Measurements from ENCODE around the gene RGPD4. TPM values are rescaled to one million over a fixed set of nuclear protein-coding genes. Genes with fewer than 3 reads are reported as not detected.

The RGPD4 gene
- total RNA-seq, 1 experiment from 2014 or later: 0.07 TPM

- H3K9ac ChIP-seq (ENCODE audit: low read length): no peak overlapping the region
- no peaks in the 10 kb centered on the region for H3K36me3 ChIP-seq (ENCODE audit: control insufficient read depth in 1 of 2, insufficient read depth in 2 of 2, low read length in 2 of 2)
- RAD21 ChIA-PET (ENCODE audit: low non-redundant PET in 1 of 2, low total read pairs in 2 of 2, uncharacterized antibody in 2 of 2, unreplicated experiment in 2 of 2): no interaction called here
- no peak overlapping the region for H3K27ac ChIP-seq (ENCODE audit: low read depth, low read length)
- H3K4me2 ChIP-seq (ENCODE audit: low read length): no peak overlapping the region
- H3K27me3 ChIP-seq (ENCODE audit: insufficient read depth, low read length): no peaks in the 10 kb centered on the region
- CTCF ChIA-PET: no interaction called here
- no peaks in the 10 kb centered on the region for H4K20me1 ChIP-seq (ENCODE audit: insufficient read depth)
- intact Hi-C loops (cut with micrococcal nuclease): no loop called here
- POLR2A ChIA-PET: no interaction called here
- no peak for ATAC-seq
- BruUV-seq (replicated peaks): no TSS peak
- H3K79me2 ChIP-seq (ENCODE audit: insufficient read depth, low read length): no peaks in the 10 kb centered on the region
- no peak for DNase-seq (ENCODE audit: low read depth, low spot score)
- H3K9me3 ChIP-seq (ENCODE audit: control insufficient read depth in 1 of 2, insufficient read depth in 1 of 2, low read depth in 1 of 2, low read length in 2 of 2): peaks cover 0 to 7% of the 10 kb centered on the region in 2 experiments; a peak in 2 of 4 replicates
- no peak overlapping the region for H3K4me3 ChIP-seq (replicated peaks in 1 of 2; ENCODE audit: low read depth in 1 of 2, low read length in 2 of 2)
- H3K4me1 ChIP-seq (ENCODE audit: control insufficient read depth in 1 of 2, insufficient read depth in 2 of 2, low read length in 2 of 2): no peaks in the 10 kb centered on the region
- H3K9me2 ChIP-seq (ENCODE audit: insufficient read depth): no peaks in the 10 kb centered on the region
- H2AFZ ChIP-seq (ENCODE audit: low read depth, low read length, poor library complexity, severe bottlenecking): no peak overlapping the region
- TF ChIP-seq POLR2A (IDR thresholded peaks at IDR 0.05; ENCODE audit: borderline replicate concordance, extremely low read depth, insufficient read depth, insufficient read length) (no peak), MAX (IDR thresholded peaks at IDR 0.05) (no peak), RAD21 (IDR thresholded peaks at IDR 0.05; ENCODE audit: low read depth) (no peak), CEBPB (IDR thresholded peaks at IDR 0.05; ENCODE audit: low read depth) (no peak), CBX3 (IDR thresholded peaks at IDR 0.05; ENCODE audit: low read depth) (no peak), FOSL1 (IDR thresholded peaks at IDR 0.05; ENCODE audit: low read depth) (no peak), CTCF (IDR thresholded peaks at IDR 0.05 in 2 of 3, conservative IDR thresholded peaks at IDR 0.05 in 1 of 3; ENCODE audit: borderline replicate concordance in 1 of 3, insufficient read depth in 1 of 3, low read depth in 2 of 3, low read length in 2 of 3) (no peak), ELF1 (IDR thresholded peaks at IDR 0.05; ENCODE audit: borderline replicate concordance, low read depth) (no peak)
Observed at GRCh38 chr2:107801498-107801897, 25.2 kb upstream of the RGPD4 start.

Measured in HCT116 (cell line).